Measurements from ENCODE around the gene ELK3.

ELK3 gene

GRCh38 chr12:96225994-96226399, 31.8 kb downstream of the ELK3 start:
- H3K4me3 ChIP-seq (ENCODE audit: low read depth, low read length) = no peak overlapping the region
- no peak for TF ChIP-seq CTCF (conservative IDR thresholded peaks at IDR 0.05; ENCODE audit: low read depth, low read length)
- DNase-seq (ENCODE audit: low read depth) = no peak

- TF ChIP-seq CTCF (conservative IDR thresholded peaks at IDR 0.05; ENCODE audit: low read depth, low read length) = no peak
- no peak overlapping the region for H3K4me3 ChIP-seq (ENCODE audit: low read depth, low read length)
- DNase-seq (ENCODE audit: low read depth) = no peak
These were observed 32.2 kb downstream of the ELK3 start for GRCh38 chr12:96226401-96226800.

GRCh38 chr12:96226801-96227348, 32.7 kb downstream of the ELK3 start:
- H3K4me3 ChIP-seq (ENCODE audit: low read depth, low read length) = no peak overlapping the region
- no peak for DNase-seq (ENCODE audit: low read depth)
- TF ChIP-seq CTCF (conservative IDR thresholded peaks at IDR 0.05; ENCODE audit: low read depth, low read length) = no peak

- no peak for DNase-seq (ENCODE audit: low read depth)
- no peak for TF ChIP-seq CTCF (conservative IDR thresholded peaks at IDR 0.05; ENCODE audit: low read depth, low read length)
- no peak overlapping the region for H3K4me3 ChIP-seq (ENCODE audit: low read depth, low read length)
These were observed 33.4 kb downstream of the ELK3 start for GRCh38 chr12:96227365-96228106.

GRCh38 chr12:96228566-96229248, 34.5 kb downstream of the ELK3 start:
- H3K4me3 ChIP-seq (ENCODE audit: low read depth, low read length) = no peak overlapping the region
- TF ChIP-seq CTCF (conservative IDR thresholded peaks at IDR 0.05; ENCODE audit: low read depth, low read length) = no peak
- DNase-seq (ENCODE audit: low read depth) = no peak

- DNase-seq (ENCODE audit: low read depth) = no peak
- H3K4me3 ChIP-seq (ENCODE audit: low read depth, low read length) = no peak overlapping the region
- TF ChIP-seq CTCF (conservative IDR thresholded peaks at IDR 0.05; ENCODE audit: low read depth, low read length) = no peak
These were observed 36.5 kb downstream of the ELK3 start for GRCh38 chr12:96230646-96231045.
